CD4-positive, alpha-beta T cell treated with Interleukin-21 for 1 hour (primary cell): ENCODE measurements around the gene AP1AR.
"Not testable (repeated sequence)": the region's sequence is repeated elsewhere in the genome, so short reads cannot be mapped to it uniquely, and the experiment has no call there.

ENCODE experiments used
- DNase-seq: peaks from one replicate; pipeline ENCODE4 v3.0.0-alpha.2; 2020

Gene AP1AR

GRCh38 chr4:112279025-112279881 is 47.7 kb downstream of the AP1AR start:
- no peak for DNase-seq

- DNase-seq, result no peak
These were observed 48.3 kb downstream of the AP1AR start for GRCh38 chr4:112279882-112280315.

GRCh38 chr4:112280386-112281056 is 48.9 kb downstream of the AP1AR start:
- DNase-seq, result no peak

- DNase-seq, result not testable (repeated sequence)
These were observed 50.4 kb downstream of the AP1AR start for GRCh38 chr4:112281895-112282398.

- DNase-seq, result no peak
These were observed 51.5 kb downstream of the AP1AR start for GRCh38 chr4:112282860-112283667.

GRCh38 chr4:112284166-112284565 is 52.6 kb downstream of the AP1AR start:
- DNase-seq, result no peak

GRCh38 chr4:112284662-112285411 is 53.2 kb downstream of the AP1AR start:
- DNase-seq, result peak; percentile 54

GRCh38 chr4:112287258-112287989 is 55.8 kb downstream of the AP1AR start:
- peak; percentile 71 for DNase-seq

GRCh38 chr4:112288455-112288854 is 56.9 kb downstream of the AP1AR start:
- DNase-seq, result peak; percentile 80

GRCh38 chr4:112289407-112290253 is 58.0 kb downstream of the AP1AR start:
- DNase-seq, result no peak

- DNase-seq, result no peak
These were observed 58.8 kb downstream of the AP1AR start for GRCh38 chr4:112290341-112290740.

GRCh38 chr4:112296949-112297880 is 65.6 kb downstream of the AP1AR start, which contains the start of gene ALPK1:
Gene ALPK1, plus strand, starts transcription at chr4:112297369.
- peak; percentile 66 for DNase-seq

GRCh38 chr4:112299721-112300120 is 68.1 kb downstream of the AP1AR start:
- DNase-seq, result no peak

GRCh38 chr4:112302320-112303274 is 71.0 kb downstream of the AP1AR start:
- peak; percentile 42 for DNase-seq

GRCh38 chr4:112305477-112305876 is 73.9 kb downstream of the AP1AR start:
- DNase-seq, result not testable (repeated sequence)

GRCh38 chr4:112309263-112309791 is 77.7 kb downstream of the AP1AR start:
- DNase-seq, result peak; percentile 33

- no peak for DNase-seq
These were observed 79.9 kb downstream of the AP1AR start for GRCh38 chr4:112311516-112311915.
